Mesenchymal stem cell (in vitro differentiated cells and primary cell): ENCODE data around the gene TLN1.

Source experiments
- DNase-seq: peaks from one replicate; pipeline ENCODE4 v3.0.0-alpha.2; 2013
- H2AFZ ChIP-seq: one replicate; pipeline ENCODE4 v1.6.1; 2013; ENCODE audit warnings: low read depth, mild to moderate bottlenecking, control low read depth, inconsistent platforms, low read length, moderate library complexity
- H2AK5ac ChIP-seq: 2 replicates; pipeline ENCODE4 v1.6.1; 2013; ENCODE audit warnings: low read length, moderate library complexity, mild to moderate bottlenecking, inconsistent platforms; ENCODE audit not compliant: severe bottlenecking
- H2BK120ac ChIP-seq: one replicate; pipeline ENCODE4 v1.6.1; 2013; ENCODE audit warnings: low read depth, mild to moderate bottlenecking, inconsistent platforms, low read length, moderate library complexity
- H2BK12ac ChIP-seq, 2 experiments: one replicate each; pipeline ENCODE4 v1.6.1; 2013; ENCODE audit warnings: inconsistent platforms in 2 of 2, low read length in 2 of 2, mild to moderate bottlenecking in 2 of 2, moderate library complexity in 2 of 2, control low read depth in 1 of 2
- H2BK15ac ChIP-seq: one replicate; pipeline ENCODE4 v1.6.1; 2013; ENCODE audit warnings: mild to moderate bottlenecking, low read depth, inconsistent platforms; ENCODE audit not compliant: poor library complexity, severe bottlenecking
- H2BK5ac ChIP-seq: 2 replicates; pipeline ENCODE4 v1.6.1; 2013; ENCODE audit warnings: low read depth, mild to moderate bottlenecking, low read length, control low read depth, inconsistent platforms; ENCODE audit not compliant: poor library complexity, severe bottlenecking
- H3K14ac ChIP-seq, 2 experiments: one replicate each; pipeline ENCODE4 v1.6.1; 2013; ENCODE audit warnings: inconsistent platforms in 2 of 2, low read length in 2 of 2, control low read depth in 1 of 2, mild to moderate bottlenecking in 1 of 2, moderate library complexity in 1 of 2
- H3K18ac ChIP-seq, 2 experiments: one replicate each; pipeline ENCODE4 v1.6.1; 2013; ENCODE audit warnings: inconsistent platforms in 2 of 2, low read length in 2 of 2, control low read depth in 1 of 2, low read depth in 1 of 2, mild to moderate bottlenecking in 1 of 2
- H3K23ac ChIP-seq, 2 experiments: one replicate each; pipeline ENCODE4 v1.6.1; 2013; ENCODE audit warnings: inconsistent platforms in 2 of 2, low read length in 2 of 2, mild to moderate bottlenecking in 2 of 2, moderate library complexity in 2 of 2, control low read depth in 1 of 2
- H3K27ac ChIP-seq: 2 replicates; pipeline ENCODE4 v1.5.1; 2013; ENCODE audit warnings: mild to moderate bottlenecking, moderate library complexity, low read length, control low read depth, inconsistent platforms; ENCODE audit not compliant: poor library complexity, severe bottlenecking
- H3K27me3 ChIP-seq, 2 experiments: 2 replicates each; pipeline versions ENCODE4 v1.6.1 to v1.7.0; 2013; ENCODE audit warnings: low read length in 2 of 2, mild to moderate bottlenecking in 2 of 2, moderate library complexity in 2 of 2, control low read depth in 1 of 2, inconsistent platforms in 1 of 2; ENCODE audit not compliant: control insufficient read depth in 1 of 2, insufficient read depth in 1 of 2
- H3K36me3 ChIP-seq, 2 experiments: 2 replicates each; pipeline versions ENCODE4 v1.6.1 to v1.7.0; 2013; ENCODE audit warnings: low read length in 2 of 2, control low read depth in 1 of 2, inconsistent platforms in 1 of 2, low read depth in 1 of 2, mild to moderate bottlenecking in 1 of 2; ENCODE audit not compliant: insufficient read depth in 2 of 2, control insufficient read depth in 1 of 2
- H3K4ac ChIP-seq, 2 experiments: one replicate each; pipeline ENCODE4 v1.6.1; 2013; ENCODE audit warnings: inconsistent platforms in 2 of 2, low read length in 2 of 2, mild to moderate bottlenecking in 2 of 2, moderate library complexity in 2 of 2, control low read depth in 1 of 2, low read depth in 1 of 2
- H3K4me1 ChIP-seq: 2 replicates; pipeline ENCODE4 v1.6.1; 2013; ENCODE audit warnings: low read depth, low read length, control low read depth; ENCODE audit not compliant: control insufficient read depth, insufficient read depth
- H3K4me2 ChIP-seq: 2 replicates; pipeline ENCODE4 v1.6.1; 2013; ENCODE audit warnings: low read length, mild to moderate bottlenecking, inconsistent platforms; ENCODE audit not compliant: poor library complexity, severe bottlenecking
- H3K4me3 ChIP-seq, 2 experiments: 2 replicates each; pipeline versions ENCODE4 v1.5.1 to v1.7.0; 2013; ENCODE audit warnings: low read length in 2 of 2, mild to moderate bottlenecking in 2 of 2, control low read depth in 1 of 2, low read depth in 1 of 2; ENCODE audit not compliant: insufficient read depth in 1 of 2
- H3K79me1 ChIP-seq: replicated peaks from 2 replicates; pipeline ENCODE4 v1.6.1; 2013; ENCODE audit warnings: mild to moderate bottlenecking, control low read depth, low read length, inconsistent platforms; ENCODE audit not compliant: poor library complexity, severe bottlenecking
- H3K9ac ChIP-seq: 2 replicates; pipeline ENCODE4 v1.7.0; 2013; ENCODE audit warnings: mild to moderate bottlenecking, low read length, moderate library complexity
- H3K9me3 ChIP-seq: 2 replicates; pipeline ENCODE4 v1.7.0; 2013; ENCODE audit warnings: mild to moderate bottlenecking, low read length; ENCODE audit not compliant: control insufficient read depth
- H4K8ac ChIP-seq: one replicate; pipeline ENCODE4 v1.6.1; 2013; ENCODE audit warnings: inconsistent platforms, mild to moderate bottlenecking, low read length, moderate library complexity
- H4K91ac ChIP-seq: one replicate; pipeline ENCODE4 v1.6.1; 2013; ENCODE audit warnings: mild to moderate bottlenecking, low read length, inconsistent platforms
- WGBS: methylation state at CpG from one replicate; pipeline ENCODE4 v1.1.7; 2013; ENCODE audit warnings: mixed read lengths; 5-methylcytosine and 5-hydroxymethylcytosine counted together

Gene TLN1

GRCh38 chr9:35682520-35683315, 49.3 kb downstream of the TLN1 start:
- Histone ChIP-seq H3K9ac (no peak overlapping the region), H4K8ac (no peak overlapping the region), H2AFZ (no peak overlapping the region), H3K36me3 (peaks cover 64 to 65% of the 10 kb centered on the region in 2 experiments), H3K9me3 (no peaks in the 10 kb centered on the region), H4K91ac (no peak overlapping the region), H3K4me3 (no peak overlapping the region), H3K27me3 (no peaks in the 10 kb centered on the region), H3K79me1 (peaks cover 5% of the 10 kb centered on the region), H2BK120ac (no peak overlapping the region), H2BK5ac (no peak overlapping the region), H2BK15ac (no peak overlapping the region), H3K18ac (no peak overlapping the region), H3K4ac (no peak overlapping the region), H3K23ac (no peak overlapping the region), H2AK5ac (no peak overlapping the region), H2BK12ac (no peak overlapping the region), H3K27ac (no peak overlapping the region), H3K4me2 (no peak overlapping the region), H3K4me1 (peaks cover 37% of the 10 kb centered on the region), H3K14ac (no peak overlapping the region)
- WGBS: 96% methylated on average over 10 of the region's 10 CpGs
- no peak for DNase-seq

- 75% methylated on average over 6 of the region's 6 CpGs for whole genome bisulfite sequencing
- H2BK12ac ChIP-seq: no peak overlapping the region
These were observed 49.9 kb downstream of the TLN1 start for GRCh38 chr9:35682051-35682450.

DNA sequence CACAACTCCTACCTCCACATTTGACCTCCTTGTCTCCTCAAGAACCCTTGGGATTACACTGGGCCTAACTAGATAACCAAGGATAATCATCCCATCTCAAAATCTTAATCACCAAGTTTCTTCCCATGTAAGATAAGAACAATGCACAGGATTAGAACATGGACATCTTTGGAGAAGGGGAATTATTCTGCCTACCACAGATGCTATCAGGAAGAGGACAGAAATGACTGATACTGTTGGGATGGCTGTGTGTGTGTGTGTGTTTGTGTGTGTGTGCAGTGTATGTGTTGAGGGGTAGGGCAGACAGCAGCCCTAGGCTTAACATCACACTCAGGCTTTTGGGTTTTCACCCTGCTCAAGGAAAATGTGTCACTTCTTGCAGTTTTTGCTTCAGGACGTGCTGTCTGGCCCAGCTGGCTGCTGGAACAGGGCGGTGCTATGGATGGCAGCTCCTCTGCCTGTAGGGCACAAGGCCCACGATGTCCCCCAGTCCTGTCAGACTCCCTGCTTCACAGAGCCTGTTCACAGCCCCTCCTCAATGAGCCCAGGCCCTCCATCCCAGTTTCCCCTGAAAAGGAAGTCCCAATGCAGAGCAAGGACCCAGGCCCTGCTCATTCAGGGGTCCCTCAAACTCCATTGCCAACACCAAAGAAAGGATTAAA, 50.5 kb downstream of the TLN1 start:
- Histone ChIP-seq H3K36me3 (peaks cover 53 to 55% of the 10 kb centered on the region in 2 experiments), H3K27ac (no peak overlapping the region), H3K4me1 (peaks cover 28% of the 10 kb centered on the region), H2AK5ac (no peak overlapping the region), H3K79me1 (peaks cover 5% of the 10 kb centered on the region), H4K8ac (no peak overlapping the region), H2BK15ac (no peak overlapping the region), H2BK120ac (no peak overlapping the region), H4K91ac (no peak overlapping the region), H3K4ac (no peak overlapping the region), H2BK12ac (no peak overlapping the region), H2BK5ac (no peak overlapping the region), H3K4me2 (no peak overlapping the region), H3K9me3 (no peaks in the 10 kb centered on the region), H3K23ac (no peak overlapping the region), H3K9ac (peak overlapping the region; percentile 1), H3K14ac (no peak overlapping the region), H3K18ac (peak overlapping the region in 1 of 2 experiments; percentile 41), H3K27me3 (peaks cover 0 to 1% of the 10 kb centered on the region in 2 experiments), H2AFZ (no peak overlapping the region), H3K4me3 (no peak overlapping the region)
- 81% methylated on average over 3 of the region's 3 CpGs for WGBS
- DNase-seq: no peak

More at GRCh38 chr9:35682051-35682450, 49.9 kb downstream of the TLN1 start:
- Histone ChIP-seq H3K9me3 (no peaks in the 10 kb centered on the region), H3K9ac (no peak overlapping the region), H2AFZ (no peak overlapping the region), H2BK15ac (no peak overlapping the region), H2BK120ac (no peak overlapping the region), H3K18ac (no peak overlapping the region), H3K27ac (no peak overlapping the region), H3K14ac (no peak overlapping the region), H3K4me1 (peaks cover 32% of the 10 kb centered on the region), H3K23ac (no peak overlapping the region), H3K4ac (no peak overlapping the region), H3K27me3 (no peaks in the 10 kb centered on the region), H4K91ac (no peak overlapping the region), H2BK5ac (no peak overlapping the region), H3K4me3 (no peak overlapping the region), H3K4me2 (no peak overlapping the region), H3K36me3 (peaks cover 58% of the 10 kb centered on the region in 2 experiments), H2AK5ac (no peak overlapping the region), H3K79me1 (peaks cover 5% of the 10 kb centered on the region), H4K8ac (no peak overlapping the region)
- no peak for DNase-seq

- Histone ChIP-seq H3K9me3 (no peaks in the 10 kb centered on the region), H3K14ac (no peak overlapping the region), H3K36me3 (peaks cover 44 to 46% of the 10 kb centered on the region in 2 experiments), H3K18ac (no peak overlapping the region), H4K91ac (no peak overlapping the region), H3K4me1 (peaks cover 27% of the 10 kb centered on the region), H2BK15ac (no peak overlapping the region), H2AK5ac (no peak overlapping the region), H2BK5ac (no peak overlapping the region), H3K27ac (no peak overlapping the region), H3K4ac (no peak overlapping the region), H3K23ac (no peak overlapping the region), H3K27me3 (peaks cover 0 to 9% of the 10 kb centered on the region in 2 experiments), H2BK12ac (no peak overlapping the region), H2AFZ (no peak overlapping the region), H3K4me3 (no peak overlapping the region), H4K8ac (peak overlapping the region; percentile 70), H3K79me1 (peaks cover 4% of the 10 kb centered on the region), H3K9ac (no peak overlapping the region), H2BK120ac (no peak overlapping the region), H3K4me2 (no peak overlapping the region)
- WGBS: 67% methylated on average over 14 of the region's 15 CpGs
- DNase-seq: no peak
These were observed 51.5 kb downstream of the TLN1 start for GRCh38 chr9:35680331-35681105.
